GM12891 (cell line): ENCODE results near the gene EGF.

Experiments
- DNase-seq: peaks from one replicate; pipeline ENCODE4 v3.0.0; 2011; ENCODE audit warnings: low spot score; ENCODE audit not compliant: insufficient read length
- FAIRE-seq: peaks from 2 replicates; lab custom pipeline; 2011; peaks lifted over from hg19 to GRCh38; lab: Jason Lieb, UNC
- PAX5 ChIP-seq: IDR thresholded peaks from 2 replicates; pipeline ENCODE4 v1.6.1; 2011; ENCODE audit warnings: low read length, moderate library complexity, mild to moderate bottlenecking; ENCODE audit not compliant: insufficient read depth, severe bottlenecking
- POLR2A ChIP-seq: IDR thresholded peaks from 2 replicates; pipeline ENCODE4 v1.6.1; 2011; ENCODE audit warnings: low read depth, low read length, control low read depth
- POLR2AphosphoS5 ChIP-seq: IDR thresholded peaks from 2 replicates; pipeline ENCODE4 v1.6.1; 2011; ENCODE audit warnings: low read depth, low read length, control low read depth
- POU2F2 ChIP-seq: IDR thresholded peaks from 2 replicates; pipeline ENCODE4 v1.6.1; 2011; ENCODE audit warnings: low read depth, mild to moderate bottlenecking, control low read depth, low read length, moderate library complexity
- SPI1 ChIP-seq: IDR thresholded peaks from 2 replicates; pipeline ENCODE4 v1.6.1; 2011; ENCODE audit warnings: low read depth, low read length, control low read depth
- TAF1 ChIP-seq: IDR thresholded peaks from 2 replicates; pipeline ENCODE4 v1.6.1; 2011; ENCODE audit warnings: low read depth, low read length, control low read depth

EGF gene

GRCh38 chr4:109878355-109878754, 34.3 kb upstream of the EGF start:
- DNase-seq (no peak), FAIRE-seq (no peak)
- TF ChIP-seq TAF1 = no peak
- no peak for TF ChIP-seq PAX5

GRCh38 chr4:109879081-109879480, 33.6 kb upstream of the EGF start:
- DNase-seq (no peak), FAIRE-seq (no peak)
- TF ChIP-seq PAX5 = no peak
- TF ChIP-seq POLR2A = no peak
- TF ChIP-seq TAF1 = no peak
- no peak for TF ChIP-seq POU2F2
- TF ChIP-seq SPI1 = no peak
- no peak for TF ChIP-seq POLR2AphosphoS5

- DNase-seq = no peak
- TF ChIP-seq POLR2A (no peak), POU2F2 (no peak), TAF1 (no peak), PAX5 (no peak), POLR2AphosphoS5 (no peak), SPI1 (no peak)
- no peak for FAIRE-seq
These were observed 32.9 kb upstream of the EGF start for GRCh38 chr4:109879636-109880314.

GRCh38 chr4:109886303-109886702, 26.4 kb upstream of the EGF start:
- FAIRE-seq (no peak), DNase-seq (no peak)
- TF ChIP-seq POU2F2 = no peak
- TF ChIP-seq PAX5 = no peak
- TF ChIP-seq POLR2AphosphoS5 = no peak
- no peak for TF ChIP-seq SPI1
- no peak for TF ChIP-seq TAF1
- no peak for TF ChIP-seq POLR2A

- no peak for TF ChIP-seq PAX5
- no peak for TF ChIP-seq SPI1
- TF ChIP-seq POLR2A = no peak
- no peak for TF ChIP-seq POU2F2
- TF ChIP-seq POLR2AphosphoS5 = no peak
- no peak for TF ChIP-seq TAF1
- FAIRE-seq (no peak), DNase-seq (no peak)
These were observed 25.6 kb upstream of the EGF start for GRCh38 chr4:109887071-109887470.

GRCh38 chr4:109890076-109890475, 22.6 kb upstream of the EGF start:
- no peak for FAIRE-seq
- TF ChIP-seq POLR2A (no peak), TAF1 (no peak), SPI1 (no peak)
- no peak for DNase-seq

- TF ChIP-seq PAX5 (no peak), SPI1 (no peak), POLR2AphosphoS5 (no peak), POLR2A (no peak), TAF1 (no peak), POU2F2 (no peak)
- FAIRE-seq = no peak
- DNase-seq = no peak
These were observed 10.0 kb upstream of the EGF start for GRCh38 chr4:109902559-109903251.

- no peak for DNase-seq
- no peak for FAIRE-seq
- TF ChIP-seq POU2F2 = no peak
- no peak for TF ChIP-seq SPI1
- TF ChIP-seq POLR2AphosphoS5 = no peak
These were observed 4.0 kb upstream of the EGF start for GRCh38 chr4:109908731-109909130.

GRCh38 chr4:109910256-109910655, 2.4 kb upstream of the EGF start:
- TF ChIP-seq PAX5 = no peak
- TF ChIP-seq POLR2A = no peak

GRCh38 chr4:109913596-109914241, 1.0 kb downstream of the EGF start:
- DNase-seq (no peak), FAIRE-seq (no peak)

More at GRCh38 chr4:109910256-109910655, 2.4 kb upstream of the EGF start:
- DNase-seq = no peak
- FAIRE-seq = no peak

GRCh38 chr4:109914322-109914721, 1.6 kb downstream of the EGF start:
- TF ChIP-seq PAX5 (no peak), TAF1 (no peak), POU2F2 (no peak), POLR2A (no peak)
- FAIRE-seq = no peak
- DNase-seq = no peak

More at GRCh38 chr4:109913596-109914241, 1.0 kb downstream of the EGF start:
- TF ChIP-seq POU2F2 = no peak
- TF ChIP-seq POLR2A = no peak
- TF ChIP-seq POLR2AphosphoS5 = no peak
- no peak for TF ChIP-seq PAX5
- TF ChIP-seq TAF1 = no peak
- no peak for TF ChIP-seq SPI1
